Nephron progenitor cell (in vitro differentiated cells): Measurements from ENCODE around the gene CDHR5.

Experiments
- DNase-seq: peaks from one replicate; pipeline ENCODE4 v3.0.0; 2021
- H3K27ac Mint-ChIP-seq: 2 replicates; pipeline ENCODE4 v1.8.0; 2021; ENCODE audit warnings: mild to moderate bottlenecking, moderate library complexity, mixed read lengths
- H3K27me3 Mint-ChIP-seq: 2 replicates; pipeline ENCODE4 v1.8.0; 2021; ENCODE audit warnings: mild to moderate bottlenecking, low read depth, mixed read lengths; ENCODE audit not compliant: poor library complexity
- H3K36me3 Mint-ChIP-seq: 2 replicates; pipeline ENCODE4 v1.8.0; 2021; ENCODE audit warnings: low read depth, mixed read lengths
- H3K4me1 Mint-ChIP-seq: 2 replicates; pipeline ENCODE4 v1.8.0; 2021; ENCODE audit warnings: mixed read lengths
- H3K4me3 Mint-ChIP-seq: 2 replicates; pipeline ENCODE4 v1.8.0; 2021; ENCODE audit warnings: mild to moderate bottlenecking, moderate library complexity, mixed read lengths
- H3K9me3 Mint-ChIP-seq: 2 replicates; pipeline ENCODE4 v1.8.0; 2021; ENCODE audit warnings: mild to moderate bottlenecking, moderate library complexity, mixed read lengths
- CTCF ChIP-seq: fragments of 200-600 bp; sonication (generic); IDR thresholded peaks from 2 replicates; pipeline ENCODE4 v1.5.0; 2021; ENCODE audit warnings: antibody characterized with exemption

Gene CDHR5

GRCh38 chr11:569158-569885 is 55.4 kb downstream of the CDHR5 start:
- TF ChIP-seq CTCF, result no peak
- no peaks in the 10 kb centered on the region for H3K27me3 Mint-ChIP-seq
- no peaks in the 10 kb centered on the region for H3K36me3 Mint-ChIP-seq
- H3K4me1 Mint-ChIP-seq, result peaks cover 42% of the 10 kb centered on the region
- peak overlapping the region; percentile 80 for H3K4me3 Mint-ChIP-seq
- peak overlapping the region; percentile 42 for H3K27ac Mint-ChIP-seq
- no peak for DNase-seq
- no peaks in the 10 kb centered on the region for H3K9me3 Mint-ChIP-seq

- H3K27me3 Mint-ChIP-seq, result no peaks in the 10 kb centered on the region
- H3K9me3 Mint-ChIP-seq, result no peaks in the 10 kb centered on the region
- peaks cover 34% of the 10 kb centered on the region for H3K4me1 Mint-ChIP-seq
- H3K27ac Mint-ChIP-seq, result no peak overlapping the region
- TF ChIP-seq CTCF, result no peak
- no peaks in the 10 kb centered on the region for H3K36me3 Mint-ChIP-seq
- peak overlapping the region; percentile 80 for H3K4me3 Mint-ChIP-seq
- DNase-seq, result peak; percentile 96
These were observed 56.2 kb downstream of the CDHR5 start for GRCh38 chr11:568306-569157.

- Mint-ChIP-seq H3K4me1 (peaks cover 28% of the 10 kb centered on the region), H3K9me3 (no peaks in the 10 kb centered on the region), H3K27ac (no peak overlapping the region), H3K27me3 (no peaks in the 10 kb centered on the region), H3K4me3 (peak overlapping the region; percentile 86), H3K36me3 (no peaks in the 10 kb centered on the region)
- TF ChIP-seq CTCF, result no peak
- DNase-seq, result no peak
These were observed 57.0 kb downstream of the CDHR5 start for GRCh38 chr11:567629-568292.

GRCh38 chr11:567011-567628 is 57.6 kb downstream of the CDHR5 start:
- Mint-ChIP-seq H3K4me3 (peak overlapping the region; percentile 86), H3K27me3 (no peaks in the 10 kb centered on the region), H3K36me3 (no peaks in the 10 kb centered on the region), H3K27ac (no peak overlapping the region), H3K9me3 (no peaks in the 10 kb centered on the region), H3K4me1 (peaks cover 28% of the 10 kb centered on the region)
- TF ChIP-seq CTCF, result no peak
- DNase-seq, result no peak
